SJCRH30 (cell line): ENCODE results near the gene RAB8B. TPM values are rescaled to one million over a fixed set of nuclear protein-coding genes. Genes with fewer than 3 reads are reported as not detected.

ENCODE experiments used
- DNase-seq, 2 experiments: peaks; one replicate each; pipeline ENCODE4 v3.0.0-alpha.2; 2015 to 2020
- H3K27ac ChIP-seq: fragments of 250-450 bp; sonication (Bioruptor Pico); 2 replicates; pipeline ENCODE4 v1.5.1; 2020; ENCODE audit warnings: mild to moderate bottlenecking, moderate library complexity
- H3K27me3 ChIP-seq: fragments of 250-450 bp; sonication (Bioruptor Pico); 2 replicates; pipeline ENCODE4 v1.5.1; 2020; ENCODE audit warnings: mild to moderate bottlenecking, moderate library complexity
- H3K36me3 ChIP-seq: fragments of 250-450 bp; sonication (Bioruptor Pico); 2 replicates; pipeline ENCODE4 v1.5.1; 2020; ENCODE audit warnings: mild to moderate bottlenecking, moderate library complexity
- H3K4me1 ChIP-seq: fragments of 250-450 bp; sonication (Bioruptor Pico); 2 replicates; pipeline ENCODE4 v1.5.1; 2020; ENCODE audit warnings: mild to moderate bottlenecking, moderate library complexity
- H3K4me3 ChIP-seq: fragments of 250-450 bp; sonication (Bioruptor Pico); 2 replicates; pipeline ENCODE4 v1.5.1; 2020; ENCODE audit warnings: mild to moderate bottlenecking, moderate library complexity
- H3K9me3 ChIP-seq: fragments of 250-450 bp; sonication (Bioruptor Pico); replicated peaks from 2 replicates; pipeline ENCODE4 v1.5.1; 2020; ENCODE audit warnings: mild to moderate bottlenecking, moderate library complexity
- total RNA-seq: library from RNA; depleted of rRNA; stranded (reverse); fragments of >200 nt; shearing (Covaris generic); gene quantifications from 2 replicates; pipeline ENCODE4 v1.2.3, GENCODE V29; 2014

The RAB8B gene
- total RNA-seq, 1 experiment from 2014 or later = 50.4 TPM

DNA sequence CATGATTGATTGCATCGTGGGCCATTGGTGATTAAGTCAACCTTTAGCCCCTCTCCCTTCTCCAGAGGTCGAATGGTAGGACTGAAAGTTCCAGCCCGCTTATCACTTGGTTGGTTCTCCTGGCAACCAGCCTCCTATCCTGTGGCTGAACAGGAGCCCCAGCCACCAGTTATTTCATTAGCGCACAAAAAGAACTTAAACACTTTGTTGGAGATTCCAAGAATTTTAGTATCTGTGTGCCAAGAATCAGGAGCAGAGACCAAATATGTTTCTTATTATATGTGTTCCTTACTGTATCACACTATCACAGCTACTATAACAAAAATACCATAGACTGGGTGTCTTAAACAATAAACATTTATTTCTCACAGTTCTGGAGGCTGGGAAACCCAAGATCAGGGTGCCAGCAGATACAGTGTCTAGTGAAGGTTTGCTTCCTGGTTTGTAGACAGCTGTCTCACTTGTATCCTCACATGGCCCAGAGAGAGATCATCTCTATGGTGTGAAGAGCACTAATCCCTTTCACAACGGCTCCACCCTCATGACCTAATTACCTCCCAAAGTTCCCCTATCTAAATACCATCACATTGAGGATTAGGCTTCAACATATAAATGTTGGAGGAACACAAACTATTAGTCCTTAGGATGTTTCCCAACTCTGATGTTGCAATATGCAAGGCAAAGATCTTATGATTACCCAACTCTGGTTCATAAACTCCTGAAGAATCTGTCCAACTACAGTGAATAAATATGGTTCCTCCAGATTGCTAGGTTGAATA lies 57.5 kb downstream of the RAB8B start:
- Histone ChIP-seq H3K4me3 (no peak overlapping the region), H3K9me3 (peaks cover 10% of the 10 kb centered on the region), H3K27me3 (no peaks in the 10 kb centered on the region), H3K27ac (no peak overlapping the region), H3K4me1 (peaks cover 7% of the 10 kb centered on the region; the same call in 1 of the 2 replicates), H3K36me3 (peaks cover 31% of the 10 kb centered on the region)
- DNase-seq = no peak

DNA sequence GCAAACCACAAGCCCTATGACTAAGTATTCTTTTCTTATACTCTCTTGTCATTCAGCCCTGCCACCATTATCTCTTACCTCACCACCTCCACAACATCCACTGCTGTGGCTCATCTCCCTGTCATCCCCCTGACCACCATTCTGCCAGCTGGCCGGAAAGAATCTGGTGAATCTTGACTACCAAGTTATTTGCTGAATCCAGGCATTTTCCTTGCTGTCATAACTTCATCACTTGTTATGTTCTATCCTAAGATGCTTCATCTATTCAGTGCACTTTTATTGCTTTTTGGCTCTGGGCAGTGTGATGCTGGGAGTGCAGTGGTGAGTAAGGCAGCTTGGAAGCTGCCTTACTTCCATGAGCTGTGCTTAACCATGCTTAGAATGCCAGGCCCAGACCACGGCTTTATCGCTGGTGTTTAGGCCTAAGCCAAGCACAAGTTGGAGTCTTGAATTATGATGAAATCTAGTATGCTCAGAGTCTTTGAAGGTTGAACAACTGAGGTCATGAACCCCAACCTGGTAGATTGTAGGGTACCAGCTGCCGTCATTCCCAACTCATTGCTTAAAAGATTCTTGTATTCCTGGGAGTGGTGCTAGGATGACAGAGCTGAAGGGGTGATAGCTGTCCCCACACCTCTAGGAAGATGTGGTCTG lies 61.0 kb downstream of the RAB8B start:
- H3K36me3 ChIP-seq = peaks cover 16% of the 10 kb centered on the region
- no peaks in the 10 kb centered on the region; the same call in 1 of the 2 replicates for H3K9me3 ChIP-seq
- DNase-seq = peak; percentile 46 to 50
- H3K27me3 ChIP-seq = no peaks in the 10 kb centered on the region
- H3K4me1 ChIP-seq = peaks cover 10% of the 10 kb centered on the region
- H3K4me3 ChIP-seq = no peak overlapping the region
- H3K27ac ChIP-seq = peak overlapping the region; percentile 36

DNA sequence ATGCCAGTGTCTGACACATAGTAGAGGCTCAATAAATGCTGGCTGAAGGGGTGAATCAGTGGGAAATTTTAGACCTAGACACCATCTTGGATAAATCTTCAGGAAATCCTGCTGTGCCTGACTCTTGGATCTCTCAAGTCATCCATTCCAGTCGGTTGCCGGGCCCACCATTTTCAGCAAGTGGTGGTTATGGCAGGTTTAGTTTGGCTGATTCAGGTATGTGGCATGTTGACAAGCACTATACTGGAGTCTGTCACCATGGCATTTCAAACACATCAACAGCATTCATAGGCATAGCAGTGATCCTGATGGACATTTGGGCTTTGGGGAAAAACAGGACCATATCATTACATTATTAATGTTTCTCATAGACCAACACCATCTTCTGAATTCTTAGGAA lies 62.3 kb downstream of the RAB8B start:
- Histone ChIP-seq H3K36me3 (peaks cover 6% of the 10 kb centered on the region), H3K27ac (no peak overlapping the region), H3K9me3 (no peaks in the 10 kb centered on the region; the same call in 1 of the 2 replicates), H3K4me1 (peaks cover 20% of the 10 kb centered on the region), H3K4me3 (no peak overlapping the region), H3K27me3 (no peaks in the 10 kb centered on the region)
- DNase-seq = no peak

DNA sequence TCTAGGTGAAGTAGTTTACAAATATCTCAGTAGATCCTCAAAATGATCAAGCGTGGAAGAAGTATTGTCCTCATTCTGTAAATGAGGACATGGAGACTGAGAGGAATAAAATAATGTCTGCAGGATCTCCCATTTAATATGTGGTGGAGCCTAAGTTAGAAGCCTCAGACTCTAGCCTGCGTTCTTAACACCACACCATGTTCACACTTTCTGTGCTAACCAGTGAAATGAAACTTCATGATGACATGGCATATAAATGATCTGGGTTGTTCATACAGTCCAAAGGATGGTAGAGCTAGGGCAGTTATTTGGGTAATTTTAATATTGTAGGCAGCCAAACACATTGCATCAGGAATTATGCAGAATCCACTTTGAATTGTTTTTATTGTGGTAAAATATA lies 62.9 kb downstream of the RAB8B start:
- no peak for DNase-seq

DNA sequence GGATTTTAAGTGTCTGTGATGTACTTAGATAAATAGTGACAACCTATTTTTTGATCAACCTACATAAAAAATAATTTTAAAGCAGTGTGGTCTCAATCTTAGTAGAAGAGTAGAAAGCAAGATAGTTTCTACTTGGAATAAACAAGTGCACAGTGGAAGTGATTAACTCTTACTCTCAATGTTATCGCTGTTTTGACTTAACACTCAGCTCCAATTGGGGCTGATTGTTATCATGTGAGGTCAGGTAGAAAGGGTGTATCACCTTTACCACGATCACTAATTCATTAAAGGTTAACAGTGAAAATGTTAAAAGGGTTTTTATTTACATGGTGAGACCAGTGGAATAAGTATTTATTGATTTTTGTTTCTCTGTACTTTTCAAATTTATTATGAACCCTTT lies 65.6 kb downstream of the RAB8B start:
- Histone ChIP-seq H3K4me3 (no peak overlapping the region), H3K27ac (no peak overlapping the region), H3K27me3 (no peaks in the 10 kb centered on the region), H3K4me1 (peaks cover 26% of the 10 kb centered on the region), H3K36me3 (peaks cover 6% of the 10 kb centered on the region; the same call in 1 of the 2 replicates), H3K9me3 (no peaks in the 10 kb centered on the region)
- no peak for DNase-seq

More for the DNA sequence above, 62.9 kb downstream of the RAB8B start:
- Histone ChIP-seq H3K27ac (no peak overlapping the region), H3K4me1 (peaks cover 26% of the 10 kb centered on the region), H3K36me3 (peaks cover 3% of the 10 kb centered on the region; the same call in 1 of the 2 replicates), H3K27me3 (no peaks in the 10 kb centered on the region), H3K9me3 (no peaks in the 10 kb centered on the region; the same call in 1 of the 2 replicates), H3K4me3 (no peak overlapping the region)

DNA sequence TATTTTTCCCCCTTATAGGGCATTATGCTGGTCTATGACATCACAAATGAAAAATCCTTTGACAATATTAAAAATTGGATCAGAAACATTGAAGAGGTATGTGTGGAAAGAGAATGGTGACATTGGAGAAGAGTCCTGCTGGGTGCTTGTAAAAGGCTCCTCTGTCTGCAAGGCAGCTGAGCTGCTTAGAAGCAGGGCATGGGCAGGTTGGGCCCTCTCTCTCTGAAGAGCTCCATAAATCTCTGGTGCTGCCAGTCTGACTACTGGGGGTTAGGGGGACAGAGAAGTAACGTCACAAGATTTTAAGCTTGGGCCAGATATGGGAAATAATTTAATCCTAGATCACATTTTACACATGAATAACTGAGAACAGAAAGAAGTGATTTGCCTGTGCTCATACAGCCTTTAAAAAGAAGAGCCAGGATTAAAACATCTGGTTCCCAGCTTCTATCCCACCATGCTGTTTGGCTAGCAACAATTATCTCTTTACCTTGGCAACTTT lies 66.1 kb downstream of the RAB8B start:
- DNase-seq = peak; percentile 14 to 41
- Histone ChIP-seq H3K27ac (no peak overlapping the region), H3K9me3 (no peaks in the 10 kb centered on the region), H3K4me1 (peaks cover 25% of the 10 kb centered on the region), H3K36me3 (peaks cover 9% of the 10 kb centered on the region), H3K27me3 (no peaks in the 10 kb centered on the region), H3K4me3 (no peak overlapping the region)

DNA sequence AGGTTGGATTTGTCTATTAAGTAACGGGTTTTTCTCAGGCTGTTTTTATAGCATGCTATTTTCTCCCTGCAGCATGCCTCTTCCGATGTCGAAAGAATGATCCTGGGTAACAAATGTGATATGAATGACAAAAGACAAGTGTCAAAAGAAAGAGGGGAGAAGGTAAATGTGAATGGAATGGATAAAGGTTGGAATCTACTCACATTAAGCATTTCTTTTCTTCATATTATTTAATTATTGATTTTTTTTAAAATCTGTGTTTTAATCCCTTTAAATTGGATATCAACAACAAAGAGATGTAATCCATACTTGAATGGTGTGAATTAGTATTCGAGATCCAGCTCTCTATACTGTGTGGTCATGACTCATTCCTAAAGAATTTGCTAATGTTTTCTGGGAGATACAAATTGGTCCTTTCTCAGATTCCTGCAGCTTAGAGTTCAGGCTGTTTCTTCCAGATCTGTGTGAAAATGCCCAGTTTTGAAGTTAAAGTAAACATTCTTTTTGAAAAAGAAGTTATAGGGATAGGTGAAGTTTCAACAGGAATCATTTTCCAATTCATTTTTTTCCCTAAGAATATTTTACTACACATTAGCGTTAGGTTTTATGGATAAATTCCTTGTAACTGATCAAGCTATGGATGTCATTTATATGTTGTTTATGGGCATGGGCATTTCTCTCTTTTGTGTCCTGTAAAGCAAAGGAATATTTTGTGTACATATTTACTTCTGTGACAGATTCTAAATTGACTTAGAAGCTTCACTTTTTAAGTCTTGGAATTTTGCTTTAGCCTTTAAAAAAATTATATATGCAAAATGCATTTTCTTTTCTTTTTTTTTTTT lies 67.2 kb downstream of the RAB8B start:
- Histone ChIP-seq H3K27ac (peak overlapping the region; percentile 44), H3K9me3 (no peaks in the 10 kb centered on the region), H3K36me3 (peaks cover 18% of the 10 kb centered on the region), H3K4me3 (no peak overlapping the region), H3K4me1 (peaks cover 19% of the 10 kb centered on the region), H3K27me3 (no peaks in the 10 kb centered on the region)
- DNase-seq = peak in 1 of 2 experiments; percentile 82

DNA sequence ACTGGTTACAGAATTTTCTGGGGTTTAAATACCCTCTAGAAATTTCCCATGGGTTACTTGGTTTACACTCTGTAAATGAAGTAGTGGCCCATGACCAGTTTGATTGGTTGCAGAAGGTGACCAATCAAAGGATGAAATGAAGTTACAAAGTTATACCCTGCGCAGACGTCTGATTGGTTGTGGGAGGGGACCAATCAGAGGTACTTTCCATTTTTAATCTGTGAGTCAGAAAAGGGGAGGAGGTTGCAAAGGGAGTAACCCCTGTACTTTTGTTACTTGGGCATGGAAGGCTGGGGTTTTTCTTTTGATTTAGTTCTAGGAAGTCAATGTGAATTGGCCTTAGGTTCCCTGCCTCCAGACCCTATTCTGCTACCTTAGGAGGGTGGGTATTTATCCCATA lies 69.3 kb downstream of the RAB8B start:
- no peaks in the 10 kb centered on the region for H3K9me3 ChIP-seq
- DNase-seq = no peak
- H3K4me3 ChIP-seq = no peak overlapping the region
- peaks cover 18% of the 10 kb centered on the region for H3K36me3 ChIP-seq
- H3K4me1 ChIP-seq = peaks cover 19% of the 10 kb centered on the region
- no peak overlapping the region for H3K27ac ChIP-seq
- H3K27me3 ChIP-seq = no peaks in the 10 kb centered on the region

DNA sequence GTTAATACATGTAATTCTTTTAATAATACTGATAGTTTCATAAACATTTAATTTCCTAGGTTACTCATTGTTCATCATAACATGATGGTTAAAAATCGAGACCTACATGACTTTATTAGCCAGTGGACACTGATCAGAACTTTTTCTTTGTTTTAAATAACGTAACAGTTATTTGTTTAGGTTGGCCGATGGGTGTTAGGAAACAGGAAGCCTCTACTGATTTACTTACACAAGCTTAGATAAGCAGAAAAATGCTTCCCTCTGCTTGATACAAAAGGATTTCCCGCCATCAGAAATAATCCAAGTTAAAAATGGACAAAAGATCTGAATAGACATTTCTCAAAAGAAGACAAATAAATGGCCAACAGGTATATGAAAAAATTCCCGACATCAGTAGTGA lies 71.4 kb downstream of the RAB8B start:
- Histone ChIP-seq H3K9me3 (no peaks in the 10 kb centered on the region), H3K27me3 (no peaks in the 10 kb centered on the region), H3K36me3 (peaks cover 18% of the 10 kb centered on the region), H3K27ac (no peak overlapping the region), H3K4me1 (peaks cover 33% of the 10 kb centered on the region), H3K4me3 (no peak overlapping the region)
- DNase-seq = no peak

DNA sequence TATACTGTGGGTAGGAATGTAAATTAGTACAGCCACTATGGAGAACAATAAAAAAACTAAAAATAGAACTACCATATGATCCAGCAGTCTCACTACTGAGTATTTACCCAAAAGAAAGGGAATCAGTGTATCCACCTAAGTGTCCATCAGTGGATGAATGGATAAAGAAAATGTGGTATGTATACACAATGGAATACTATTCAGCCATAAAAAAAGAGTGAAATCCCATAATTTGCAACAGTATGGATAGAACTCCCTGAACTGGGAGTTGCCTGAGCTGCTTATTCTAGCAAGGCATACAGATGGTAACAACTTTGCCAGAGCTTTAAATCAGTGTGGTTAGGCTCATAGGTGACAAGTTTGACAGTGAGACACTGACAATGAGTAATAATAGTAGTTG lies 71.9 kb downstream of the RAB8B start:
- H3K27me3 ChIP-seq = no peaks in the 10 kb centered on the region
- peaks cover 18% of the 10 kb centered on the region for H3K36me3 ChIP-seq
- H3K27ac ChIP-seq = no peak overlapping the region
- H3K4me3 ChIP-seq = no peak overlapping the region
- H3K4me1 ChIP-seq = peaks cover 31% of the 10 kb centered on the region
- no peaks in the 10 kb centered on the region for H3K9me3 ChIP-seq
- DNase-seq = no peak

DNA sequence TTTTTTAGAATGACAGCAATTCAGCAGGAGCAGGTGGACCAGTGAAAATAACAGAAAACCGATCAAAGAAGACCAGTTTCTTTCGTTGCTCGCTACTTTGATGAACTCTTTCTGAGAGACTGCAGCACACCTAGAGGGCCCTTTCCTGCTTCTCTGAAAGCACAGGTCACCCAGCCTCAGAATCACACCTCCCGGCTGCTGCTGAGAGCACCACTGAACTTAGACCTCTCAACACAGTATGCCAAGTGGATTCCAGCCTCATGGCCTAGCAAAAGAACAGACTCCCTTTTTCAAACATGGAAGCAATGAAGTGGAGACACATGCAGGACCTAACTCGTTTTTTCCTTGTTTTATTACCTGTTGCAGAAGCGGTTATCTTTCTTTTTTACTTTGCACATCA lies 74.1 kb downstream of the RAB8B start:
- H3K27me3 ChIP-seq = no peaks in the 10 kb centered on the region
- H3K27ac ChIP-seq = no peak overlapping the region
- H3K9me3 ChIP-seq = no peaks in the 10 kb centered on the region
- no peak for DNase-seq
- H3K36me3 ChIP-seq = peaks cover 13% of the 10 kb centered on the region
- no peak overlapping the region for H3K4me3 ChIP-seq
- peaks cover 23% of the 10 kb centered on the region for H3K4me1 ChIP-seq

DNA sequence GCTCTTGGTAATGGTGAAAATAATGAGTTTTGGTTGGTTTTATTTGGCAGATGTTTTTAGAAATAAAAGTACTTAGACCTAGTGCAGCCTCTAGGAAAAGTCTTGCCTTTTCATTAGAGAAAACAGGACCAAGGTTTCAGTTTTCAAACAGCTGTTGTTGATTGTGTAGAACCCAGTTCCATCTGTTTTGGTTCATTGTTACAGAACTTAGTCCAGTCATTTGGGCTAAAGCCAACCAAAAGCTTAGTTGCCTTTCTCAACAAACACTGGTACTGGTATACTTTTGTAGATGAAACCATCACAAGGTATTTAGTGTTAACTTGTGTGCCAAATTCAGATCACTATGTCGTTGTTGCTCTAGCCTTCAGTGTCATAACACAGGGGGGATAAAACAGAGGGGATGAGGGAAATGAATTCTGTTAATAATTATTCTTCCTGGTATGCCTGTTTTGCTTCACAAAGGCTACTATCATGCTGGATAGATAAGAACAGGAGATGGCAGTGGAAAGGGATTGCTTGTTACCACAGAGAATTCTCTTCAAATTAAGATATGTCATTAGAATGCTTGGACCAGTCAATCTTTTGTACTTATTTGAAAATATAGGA lies 75.4 kb downstream of the RAB8B start:
- Histone ChIP-seq H3K27me3 (no peaks in the 10 kb centered on the region), H3K27ac (peak overlapping the region; percentile 33), H3K4me1 (peaks cover 23% of the 10 kb centered on the region), H3K36me3 (peaks cover 12% of the 10 kb centered on the region), H3K4me3 (no peak overlapping the region), H3K9me3 (no peaks in the 10 kb centered on the region)
- DNase-seq = peak; percentile 28 to 83

DNA sequence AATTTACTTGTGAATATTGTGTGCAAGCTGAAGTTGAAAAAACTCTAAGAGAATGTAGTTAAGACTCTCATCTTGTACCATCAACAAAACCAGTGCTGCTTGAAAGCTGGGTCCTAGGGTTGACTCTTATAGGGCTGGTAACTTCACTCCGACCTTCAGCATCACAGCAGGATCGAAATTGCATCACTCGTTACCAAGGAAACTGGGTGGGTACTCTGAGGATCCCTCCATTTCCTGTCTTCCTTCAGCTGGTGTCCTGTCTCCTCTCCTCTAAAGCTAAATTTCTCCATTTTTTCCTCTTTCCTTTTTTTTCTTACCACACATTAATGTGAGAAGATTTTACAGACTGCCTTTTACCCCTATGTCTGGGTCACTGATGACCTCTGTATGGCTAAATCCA lies 85.0 kb downstream of the RAB8B start:
- H3K27ac ChIP-seq = no peak overlapping the region
- H3K27me3 ChIP-seq = no peaks in the 10 kb centered on the region
- no peaks in the 10 kb centered on the region for H3K36me3 ChIP-seq
- H3K4me1 ChIP-seq = no peaks in the 10 kb centered on the region
- H3K9me3 ChIP-seq = no peaks in the 10 kb centered on the region
- H3K4me3 ChIP-seq = no peak overlapping the region
- no peak for DNase-seq

DNA sequence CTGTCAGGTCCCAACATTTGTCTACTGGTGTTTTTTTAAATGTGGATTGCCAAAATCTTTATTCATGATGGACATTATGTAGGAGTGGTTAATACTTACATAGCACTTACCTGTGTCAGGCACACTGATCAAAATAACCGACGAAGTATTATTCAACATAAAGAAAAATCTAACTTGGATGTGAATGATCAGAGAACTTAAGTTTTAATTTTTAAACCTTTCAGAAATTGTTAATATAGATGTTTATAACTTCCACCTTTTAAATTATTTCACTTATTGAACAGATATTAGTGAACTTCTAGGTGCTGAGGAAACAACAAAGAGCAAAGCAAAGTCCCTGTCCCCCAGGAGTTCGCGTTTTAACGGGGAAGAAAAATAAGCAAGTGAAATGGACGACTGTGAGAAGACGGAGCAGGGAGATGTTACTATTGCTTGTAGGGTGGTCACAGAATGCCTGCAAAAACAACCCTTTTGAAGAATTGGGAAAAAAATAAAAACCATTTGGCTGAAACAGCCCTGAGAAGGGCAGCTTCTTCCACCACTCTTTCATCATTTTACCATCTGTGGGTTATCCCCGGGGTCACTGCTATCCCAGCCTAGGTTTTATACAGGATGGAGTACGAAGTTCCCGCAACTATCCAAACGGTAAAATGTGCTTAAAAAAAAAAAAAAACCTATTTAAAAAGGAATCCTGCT lies 87.1 kb downstream of the RAB8B start:
- DNase-seq = no peak
- H3K27me3 ChIP-seq = no peaks in the 10 kb centered on the region
- H3K27ac ChIP-seq = peak overlapping the region; percentile 79
- no peaks in the 10 kb centered on the region for H3K36me3 ChIP-seq
- H3K9me3 ChIP-seq = no peaks in the 10 kb centered on the region
- peak overlapping the region; percentile 100 for H3K4me3 ChIP-seq
- H3K4me1 ChIP-seq = no peaks in the 10 kb centered on the region
